ENCODE measurements around the gene LRCH4. TPM values are rescaled to one million over a fixed set of nuclear protein-coding genes. Genes with fewer than 3 reads are reported as not detected.

The LRCH4 gene
- polyA plus RNA-seq, 6 donors from 2014 or later = 81.4 to 172 (median 106) TPM

- peak overlapping the region; percentile 55 to 99 (median 97) for H3K4me3 Mint-ChIP-seq
- DNase-seq (no peak), ATAC-seq (ENCODE audit: low read depth in 2 of 2) (no peak)
- H3K27me3 Mint-ChIP-seq = no peaks in the 10 kb centered on the region
- H3K27ac Mint-ChIP-seq = peak overlapping the region; percentile 95 to 100 (median 98)
- H3K9me3 Mint-ChIP-seq = no peaks in the 10 kb centered on the region
- H3K4me1 Mint-ChIP-seq = peaks cover 35 to 49% (median 45%) of the 10 kb centered on the region in 3 donors
- H3K36me3 Mint-ChIP-seq = no peaks in the 10 kb centered on the region
These were observed 3.3 kb downstream of the LRCH4 start for GRCh38 chr7:100582650-100583049.

- Mint-ChIP-seq H3K27ac (peak overlapping the region in 4 of 6 donors; percentile 95 to 100 (median 98)), H3K9me3 (no peaks in the 10 kb centered on the region), H3K4me1 (peaks cover 35 to 47% (median 43%) of the 10 kb centered on the region in 3 donors), H3K4me3 (peak overlapping the region in 7 of 8 donors; percentile 44 to 99 (median 95)), H3K27me3 (no peaks in the 10 kb centered on the region), H3K36me3 (no peaks in the 10 kb centered on the region)
- no peak for DNase-seq
- no peak for ATAC-seq (ENCODE audit: low read depth in 2 of 2)
These were observed 3.8 kb downstream of the LRCH4 start for GRCh38 chr7:100582041-100582579.

GRCh38 chr7:100580466-100581283 is 5.3 kb downstream of the LRCH4 start:
- no peak for ATAC-seq (ENCODE audit: low read depth in 2 of 2)
- Mint-ChIP-seq H3K4me3 (no peak overlapping the region), H3K36me3 (peaks cover 0 to 11% of the 10 kb centered on the region in 2 donors)

GRCh38 chr7:100578246-100579183 is 7.4 kb downstream of the LRCH4 start:
- peak overlapping the region in 2 of 6 donors; percentile 24 to 37 for H3K27ac Mint-ChIP-seq
- no peaks in the 10 kb centered on the region for H3K27me3 Mint-ChIP-seq
- H3K9me3 Mint-ChIP-seq = no peaks in the 10 kb centered on the region
- H3K4me3 Mint-ChIP-seq = peak overlapping the region in 2 of 8 donors; percentile 16 to 61
- H3K4me1 Mint-ChIP-seq = peaks cover 13 to 21% (median 18%) of the 10 kb centered on the region in 3 donors
- peaks cover 0 to 21% of the 10 kb centered on the region in 2 donors for H3K36me3 Mint-ChIP-seq
- no peak for DNase-seq
- ATAC-seq (ENCODE audit: low read depth in 2 of 2) = no peak

More at GRCh38 chr7:100580466-100581283, 5.3 kb downstream of the LRCH4 start:
- DNase-seq = no peak
- Mint-ChIP-seq H3K27me3 (no peaks in the 10 kb centered on the region), H3K9me3 (no peaks in the 10 kb centered on the region), H3K27ac (peak overlapping the region in 1 of 6 donors; percentile 42), H3K4me1 (peaks cover 30 to 40% (median 39%) of the 10 kb centered on the region in 3 donors)

- Mint-ChIP-seq H3K9me3 (no peaks in the 10 kb centered on the region), H3K4me1 (peaks cover 5 to 11% (median 8%) of the 10 kb centered on the region in 3 donors), H3K27ac (no peak overlapping the region), H3K4me3 (no peak overlapping the region), H3K36me3 (peaks cover 0 to 21% of the 10 kb centered on the region in 2 donors), H3K27me3 (no peaks in the 10 kb centered on the region)
- ATAC-seq (ENCODE audit: low read depth in 2 of 2) = no peak
- no peak for DNase-seq
These were observed 8.4 kb downstream of the LRCH4 start for GRCh38 chr7:100577507-100577906.

- Mint-ChIP-seq H3K27ac (no peak overlapping the region), H3K4me3 (no peak overlapping the region), H3K9me3 (no peaks in the 10 kb centered on the region), H3K4me1 (peaks cover 4 to 9% (median 8%) of the 10 kb centered on the region in 3 donors), H3K27me3 (no peaks in the 10 kb centered on the region), H3K36me3 (peaks cover 0 to 21% of the 10 kb centered on the region in 2 donors)
- ATAC-seq (ENCODE audit: low read depth in 2 of 2) (no peak), DNase-seq (no peak)
These were observed 8.8 kb downstream of the LRCH4 start for GRCh38 chr7:100577103-100577502.

- H3K27ac Mint-ChIP-seq = no peak overlapping the region
- DNase-seq (no peak), ATAC-seq (ENCODE audit: low read depth in 2 of 2) (no peak)
- H3K27me3 Mint-ChIP-seq = no peaks in the 10 kb centered on the region
- H3K4me1 Mint-ChIP-seq = peaks cover 8 to 14% (median 12%) of the 10 kb centered on the region in 3 donors
- H3K4me3 Mint-ChIP-seq = no peak overlapping the region
- no peaks in the 10 kb centered on the region for H3K9me3 Mint-ChIP-seq
- H3K36me3 Mint-ChIP-seq = peaks cover 0 to 21% of the 10 kb centered on the region in 2 donors
These were observed 9.4 kb downstream of the LRCH4 start for GRCh38 chr7:100576384-100576993.

- Mint-ChIP-seq H3K27me3 (no peaks in the 10 kb centered on the region), H3K4me3 (no peak overlapping the region), H3K4me1 (peaks cover 8 to 15% (median 13%) of the 10 kb centered on the region in 3 donors), H3K36me3 (peaks cover 0 to 21% of the 10 kb centered on the region in 2 donors), H3K27ac (no peak overlapping the region), H3K9me3 (no peaks in the 10 kb centered on the region)
- no peak for ATAC-seq (ENCODE audit: low read depth in 2 of 2)
- no peak for DNase-seq
These were observed 10.1 kb downstream of the LRCH4 start for GRCh38 chr7:100575746-100576383.

GRCh38 chr7:100575206-100575631 is 10.7 kb downstream of the LRCH4 start:
- ATAC-seq (ENCODE audit: low read depth in 2 of 2) = no peak
- no peak overlapping the region for H3K4me3 Mint-ChIP-seq
- DNase-seq = no peak
- no peaks in the 10 kb centered on the region for H3K27me3 Mint-ChIP-seq
- peaks cover 0 to 21% of the 10 kb centered on the region in 2 donors for H3K36me3 Mint-ChIP-seq
- H3K27ac Mint-ChIP-seq = no peak overlapping the region
- peaks cover 8 to 21% (median 18%) of the 10 kb centered on the region in 3 donors for H3K4me1 Mint-ChIP-seq
- H3K9me3 Mint-ChIP-seq = no peaks in the 10 kb centered on the region

GRCh38 chr7:100574362-100575205 is 11.3 kb downstream of the LRCH4 start:
- Mint-ChIP-seq H3K27me3 (no peaks in the 10 kb centered on the region), H3K4me3 (no peak overlapping the region), H3K4me1 (peaks cover 8 to 27% (median 16%) of the 10 kb centered on the region in 3 donors), H3K36me3 (peaks cover 0 to 21% of the 10 kb centered on the region in 2 donors), H3K9me3 (no peaks in the 10 kb centered on the region), H3K27ac (no peak overlapping the region)
- no peak for DNase-seq
- ATAC-seq (ENCODE audit: low read depth in 2 of 2) = no peak

- Mint-ChIP-seq H3K4me3 (no peak within 1 kb of the TSS), H3K27ac (peak within 1 kb of the TSS in 1 of 6 donors; percentile 71)
These were observed 12.1 kb downstream of the LRCH4 start, which contains the start of gene SAP25 for GRCh38 chr7:100573691-100574361. Gene SAP25 (minus strand): TSS chr7:100573900. CDS start chr7:100573742, 158 bp downstream.

More at GRCh38 chr7:100573691-100574361, 12.1 kb downstream of the LRCH4 start, which contains the start of gene SAP25:
- Mint-ChIP-seq H3K9me3 (no peaks in the 10 kb centered on the region), H3K36me3 (peaks cover 0 to 21% of the 10 kb centered on the region in 2 donors), H3K4me1 (peaks cover 14 to 32% (median 22%) of the 10 kb centered on the region in 3 donors), H3K27me3 (no peaks in the 10 kb centered on the region)
- no peak for ATAC-seq (ENCODE audit: low read depth in 2 of 2)
- no peak for DNase-seq
